Left ventricle myocardium superior (tissue), 1 donor: Measurements from ENCODE around the gene SLC25A19. TPM values are rescaled to one million over a fixed set of nuclear protein-coding genes. Genes with fewer than 3 reads are reported as not detected.

Experiments used
- ATAC-seq: fragments of 200-7000 bp; cut with Tn5 transposase; one replicate; pipeline ENCODE4 v1.9.1; 2020; ENCODE audit warnings: mild to moderate bottlenecking, moderate library complexity
- DNase-seq: peaks from one replicate; pipeline ENCODE4 v3.0.0-alpha.2; 2020
- intact Hi-C: fragments of 100-400 bp; cut with micrococcal nuclease; formaldehyde crosslinking; loops from one replicate; pipeline ENCODE4 v1.11.0; 2022
- total RNA-seq: library from RNA; stranded (reverse); fragmentation: NEBNext Ultra II Directional; extraction: Animal tissue kit (Norgen Biotek cat#: 25700); gene quantifications from one replicate; pipeline ENCODE4 v1.2.1, GENCODE V29; 2021
- donor health status: DM: no; HTN: yes; CAD: no; lungs with severe emphysema.

Gene SLC25A19
- total RNA-seq, 1 donor from 2014 or later = 23.0 TPM

DNA sequence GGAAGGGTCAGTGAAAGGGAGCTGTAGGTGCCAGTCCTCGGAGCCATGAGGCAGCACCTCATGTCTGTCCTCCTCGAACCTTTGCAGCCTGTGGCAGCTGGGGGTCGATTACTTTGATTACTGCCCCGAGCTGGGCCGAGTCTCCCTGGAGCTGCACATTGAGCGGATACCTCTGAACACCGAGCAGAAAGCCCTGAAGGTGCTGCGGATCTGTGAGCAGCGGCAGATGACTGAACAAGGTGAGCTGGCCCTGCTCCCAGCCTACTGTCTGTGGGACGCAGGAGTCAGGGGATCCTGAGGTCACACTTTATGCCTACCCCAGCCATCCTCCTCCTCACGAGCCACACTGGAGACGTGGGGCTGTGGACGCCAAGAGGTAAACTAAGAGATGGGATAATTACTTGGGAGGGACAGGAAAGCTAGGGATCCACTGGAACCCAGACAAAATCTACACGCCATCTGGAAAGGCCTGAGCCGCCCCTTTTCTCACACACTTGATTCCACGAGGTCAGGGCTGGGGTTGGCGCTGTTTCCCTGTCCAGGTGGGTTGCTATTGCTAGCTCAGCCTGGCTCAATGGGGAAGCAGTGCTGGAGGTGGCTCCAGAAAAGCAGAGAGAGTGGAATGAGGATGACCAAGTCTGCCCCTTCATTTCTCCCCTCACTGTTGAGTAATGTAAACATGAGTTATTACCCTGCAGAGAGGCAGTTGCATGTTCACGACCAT, 57.3 kb downstream of the SLC25A19 start:
- DNase-seq (no peak), ATAC-seq (no peak)
- intact Hi-C loops = no loop called here

DNA sequence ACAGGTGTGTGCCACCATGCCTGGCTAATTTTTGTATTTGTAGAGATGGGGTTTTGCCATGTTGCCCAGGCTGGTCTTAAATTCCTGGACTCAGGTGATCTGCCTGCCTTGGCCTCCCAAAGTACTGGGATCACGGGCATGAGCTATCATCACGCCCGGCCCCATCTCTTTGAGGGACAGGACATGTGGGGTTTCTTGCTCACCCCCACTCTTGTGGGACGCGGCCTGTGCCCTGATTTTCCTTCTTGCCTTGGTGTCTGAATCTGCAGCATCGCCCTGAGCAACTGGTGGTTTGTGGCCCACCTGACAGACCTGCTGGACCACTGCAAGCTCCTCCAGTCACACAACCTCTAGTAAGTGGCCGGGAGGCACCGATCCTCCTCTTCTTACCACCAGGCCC, 58.2 kb downstream of the SLC25A19 start:
- intact Hi-C loops = no loop called here
- ATAC-seq = no peak
- no peak for DNase-seq

DNA sequence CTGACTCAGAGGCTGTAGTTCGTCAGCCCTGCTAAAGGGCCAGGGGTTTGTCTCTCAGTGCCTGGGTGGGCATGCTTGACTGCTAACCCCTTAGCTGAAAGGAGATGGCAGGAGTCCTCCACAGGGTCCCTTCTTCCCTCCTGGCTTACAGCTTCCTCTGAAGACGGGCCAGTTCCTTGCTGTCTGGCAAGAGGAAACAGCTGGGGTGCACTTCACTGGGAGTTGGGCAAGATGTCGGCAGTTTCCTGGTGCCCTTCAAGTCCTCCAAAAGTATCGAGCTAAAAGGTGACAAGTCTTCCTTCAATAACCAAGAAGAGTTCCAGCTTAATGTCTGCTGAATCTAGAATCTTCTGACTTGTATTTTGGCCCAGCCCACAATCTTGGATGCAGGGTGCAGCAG, 60.4 kb downstream of the SLC25A19 start:
- intact Hi-C loops = no loop called here
- DNase-seq (no peak), ATAC-seq (peak; percentile 62)

DNA sequence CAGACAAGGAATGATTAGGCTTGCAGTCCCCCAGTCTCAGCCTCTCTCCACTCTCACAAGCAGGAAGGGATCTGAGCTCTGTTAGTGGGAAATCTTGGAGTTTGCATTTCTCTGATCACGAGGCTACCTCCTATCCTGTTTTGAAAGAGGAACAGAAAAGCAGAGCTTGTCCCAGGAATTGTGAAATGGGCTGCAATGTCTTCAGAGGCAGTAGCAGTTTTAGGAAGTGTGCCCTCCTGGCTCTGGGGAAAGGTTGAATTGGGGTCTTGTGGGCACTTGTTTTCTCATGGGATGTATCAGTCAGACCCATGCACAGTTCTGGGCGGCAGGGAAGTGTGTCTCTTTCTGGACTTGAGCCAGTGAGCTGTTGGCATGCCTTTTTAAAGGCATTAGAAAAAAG, 60.9 kb downstream of the SLC25A19 start:
- intact Hi-C loops = no loop called here
- peak; percentile 68 for ATAC-seq
- no peak for DNase-seq

DNA sequence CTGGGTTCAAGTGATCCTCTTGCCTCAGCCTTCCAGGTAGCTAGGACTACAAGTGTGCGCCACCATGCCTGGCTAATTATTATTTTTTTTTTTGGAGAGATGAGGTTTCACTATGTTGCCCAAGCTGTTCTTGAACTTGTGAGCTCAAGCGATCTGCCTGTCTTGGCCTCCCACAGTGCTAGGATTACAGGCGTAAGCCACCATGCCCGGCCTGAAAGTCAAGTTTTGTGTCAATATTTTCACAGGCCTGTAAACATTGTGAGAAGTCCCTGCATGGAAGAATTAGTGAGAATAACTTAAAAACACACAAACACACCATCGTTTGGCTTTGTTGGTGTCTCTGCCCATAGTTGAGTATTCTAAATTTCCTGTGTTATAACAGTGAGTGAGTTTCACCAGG, 61.5 kb downstream of the SLC25A19 start:
- intact Hi-C loops = no loop called here
- ATAC-seq = no peak
- no peak for DNase-seq

DNA sequence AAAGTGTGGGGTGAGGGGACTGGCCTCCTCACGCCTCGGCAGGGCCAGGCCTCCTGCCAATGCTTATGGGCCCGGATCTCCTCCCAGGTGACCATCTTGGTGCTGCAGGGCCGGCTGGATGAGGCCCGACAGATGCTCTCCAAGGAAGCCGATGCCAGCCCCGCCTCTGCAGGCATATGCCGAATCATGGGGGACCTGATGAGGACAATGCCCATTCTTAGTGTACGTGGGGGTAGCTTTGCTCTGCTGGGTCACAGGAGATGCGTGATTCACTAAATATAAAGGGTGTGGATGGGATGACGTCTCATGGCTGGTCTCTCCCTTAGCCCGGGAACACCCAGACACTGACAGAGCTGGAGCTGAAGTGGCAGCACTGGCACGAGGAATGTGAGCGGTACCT, 64.2 kb downstream of the SLC25A19 start:
- intact Hi-C loops = no loop called here
- DNase-seq = no peak
- no peak for ATAC-seq

Other genes starting within 250 kb of the SLC25A19 start
- 937 TPM for gene ATP5PD, start 242.5 kb downstream of the SLC25A19 start, total RNA-seq
- gene KCTD2, start 242.2 kb downstream of the SLC25A19 start, total RNA-seq = 24.1 TPM
- gene SLC16A5, start 201.5 kb downstream of the SLC25A19 start, total RNA-seq = 7.2 TPM
- 6.0 TPM for gene ARMC7, start 179.5 kb downstream of the SLC25A19 start, total RNA-seq
- 25.5 TPM for gene NT5C, start 157.7 kb downstream of the SLC25A19 start, total RNA-seq
- gene JPT1, start 134.9 kb downstream of the SLC25A19 start, total RNA-seq = 14.0 TPM
- 221 TPM for gene SUMO2, start 106.5 kb downstream of the SLC25A19 start, total RNA-seq
- 28.0 TPM for gene NUP85, start 83.8 kb downstream of the SLC25A19 start, total RNA-seq
- 26.2 TPM for gene GGA3, start 27.8 kb downstream of the SLC25A19 start, total RNA-seq
- gene MRPS7, start 27.6 kb downstream of the SLC25A19 start, total RNA-seq = 132 TPM
- gene MIF4GD, start 18.2 kb downstream of the SLC25A19 start, total RNA-seq = 15.4 TPM
- gene GRB2, start 116.2 kb upstream of the SLC25A19 start, total RNA-seq = 84.2 TPM
- 56.8 TPM for gene TMEM94, start 167.2 kb upstream of the SLC25A19 start, total RNA-seq
- gene CASKIN2, start 226.1 kb upstream of the SLC25A19 start, total RNA-seq = 36.6 TPM
- gene TSEN54, start 227.1 kb upstream of the SLC25A19 start, total RNA-seq = 8.3 TPM
- 5.1 TPM for gene LLGL2, start 236.3 kb upstream of the SLC25A19 start, total RNA-seq